ENCODE data around the gene KRT26. TPM values are rescaled to one million over a fixed set of nuclear protein-coding genes. Genes with fewer than 3 reads are reported as not detected.
"Not testable (repeated sequence)": the region's sequence is repeated elsewhere in the genome, so short reads cannot be mapped to it uniquely, and the experiment has no call there.

Gene KRT26
- total RNA-seq, 4 donors from 2014 or later = not detected

DNA sequence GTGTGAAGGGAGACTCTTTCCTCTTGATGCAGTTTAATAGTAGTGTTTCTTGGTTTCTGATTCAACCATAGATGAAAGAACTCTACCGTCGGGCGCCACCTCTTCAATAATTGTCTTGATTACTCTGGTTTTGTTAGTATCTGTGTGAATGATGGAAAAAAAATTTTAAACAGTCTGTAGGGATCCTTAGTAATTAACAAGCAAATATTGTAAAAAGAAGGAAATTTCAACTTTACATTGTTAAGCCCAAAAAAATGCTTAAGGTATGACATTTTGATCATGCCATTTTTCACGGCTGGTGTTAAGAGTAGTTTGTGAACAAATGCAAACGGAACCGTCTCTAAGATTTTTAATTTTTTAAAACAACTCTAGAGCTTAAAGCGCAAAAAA lies 46.3 kb upstream of the KRT26 start:
- Histone ChIP-seq H3K27me3 (no peaks in the 10 kb centered on the region), H3K9me3 (no peaks in the 10 kb centered on the region)
- WGBS, 2 donors (ENCODE audit: low coverage in 1 of 2) = 13 to 18% methylated on average over 7 of the region's 7 CpGs

DNA sequence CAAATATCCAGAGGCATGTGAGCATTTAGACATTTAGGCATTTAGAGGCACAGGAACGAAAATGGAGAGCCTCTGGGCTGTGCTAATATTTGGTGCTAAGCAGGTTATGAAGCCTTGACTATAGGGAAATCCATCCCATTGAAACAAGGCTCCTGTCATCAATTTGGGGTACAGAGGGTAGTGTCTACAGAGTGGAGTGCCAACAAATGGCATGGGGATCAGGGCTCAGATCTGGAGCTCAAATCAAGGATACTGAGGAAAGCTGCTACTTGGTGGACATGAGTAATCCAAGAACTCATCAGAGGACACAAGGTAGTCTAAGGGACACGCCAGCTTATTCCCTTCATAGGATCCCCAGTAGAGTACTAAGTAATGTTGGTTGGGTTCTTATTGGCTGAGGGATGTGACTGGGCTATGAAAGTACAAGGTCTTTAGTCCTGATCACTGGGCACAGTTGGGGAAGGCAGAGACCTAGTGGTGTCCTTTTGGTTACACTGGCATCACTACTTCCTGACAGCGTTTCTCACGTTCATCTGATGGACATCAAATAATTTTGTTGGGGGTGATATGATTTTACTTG lies 45.2 kb upstream of the KRT26 start:
- no peak for ATAC-seq
- Histone ChIP-seq H3K27ac (no peak overlapping the region), H3K36me3 (peaks cover 0 to 15% of the 10 kb centered on the region in 2 donors), H3K4me1 (peaks cover 0 to 24% (median 4%) of the 10 kb centered on the region in 3 donors), H3K4me3 (no peak overlapping the region), H3K9me3 (no peaks in the 10 kb centered on the region), H3K27me3 (peaks cover 9% of the 10 kb centered on the region)
- 94 to 100% methylated on average over 3 of the region's 4 CpGs for WGBS, 2 donors (ENCODE audit: low coverage in 1 of 2)
- TF ChIP-seq POLR2AphosphoS5 (IDR thresholded peaks at IDR 0.05) (no peak), POLR2A (IDR thresholded peaks at IDR 0.05) (no peak), EP300 (IDR thresholded peaks at IDR 0.05) (no peak)
- TF ChIP-seq, protein P1, sequence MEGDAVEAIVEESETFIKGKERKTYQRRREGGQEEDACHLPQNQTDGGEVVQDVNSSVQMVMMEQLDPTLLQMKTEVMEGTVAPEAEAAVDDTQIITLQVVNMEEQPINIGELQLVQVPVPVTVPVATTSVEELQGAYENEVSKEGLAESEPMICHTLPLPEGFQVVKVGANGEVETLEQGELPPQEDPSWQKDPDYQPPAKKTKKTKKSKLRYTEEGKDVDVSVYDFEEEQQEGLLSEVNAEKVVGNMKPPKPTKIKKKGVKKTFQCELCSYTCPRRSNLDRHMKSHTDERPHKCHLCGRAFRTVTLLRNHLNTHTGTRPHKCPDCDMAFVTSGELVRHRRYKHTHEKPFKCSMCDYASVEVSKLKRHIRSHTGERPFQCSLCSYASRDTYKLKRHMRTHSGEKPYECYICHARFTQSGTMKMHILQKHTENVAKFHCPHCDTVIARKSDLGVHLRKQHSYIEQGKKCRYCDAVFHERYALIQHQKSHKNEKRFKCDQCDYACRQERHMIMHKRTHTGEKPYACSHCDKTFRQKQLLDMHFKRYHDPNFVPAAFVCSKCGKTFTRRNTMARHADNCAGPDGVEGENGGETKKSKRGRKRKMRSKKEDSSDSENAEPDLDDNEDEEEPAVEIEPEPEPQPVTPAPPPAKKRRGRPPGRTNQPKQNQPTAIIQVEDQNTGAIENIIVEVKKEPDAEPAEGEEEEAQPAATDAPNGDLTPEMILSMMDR (IDR thresholded peaks at IDR 0.05) = no peak

More for the DNA sequence above, 46.3 kb upstream of the KRT26 start:
- TF ChIP-seq POLR2A (IDR thresholded peaks at IDR 0.05) (no peak), POLR2AphosphoS5 (IDR thresholded peaks at IDR 0.05) (no peak), EP300 (IDR thresholded peaks at IDR 0.05) (no peak)
- TF ChIP-seq, protein P1 (IDR thresholded peaks at IDR 0.05) = no peak
- peak overlapping the region; percentile 80 to 91 for H3K4me3 ChIP-seq
- peaks cover 0 to 20% of the 10 kb centered on the region in 2 donors for H3K36me3 ChIP-seq
- no peak for ATAC-seq
- H3K4me1 ChIP-seq = peaks cover 0 to 24% (median 4%) of the 10 kb centered on the region in 3 donors
- peak overlapping the region; percentile 87 to 92 (median 90) for H3K27ac ChIP-seq

DNA sequence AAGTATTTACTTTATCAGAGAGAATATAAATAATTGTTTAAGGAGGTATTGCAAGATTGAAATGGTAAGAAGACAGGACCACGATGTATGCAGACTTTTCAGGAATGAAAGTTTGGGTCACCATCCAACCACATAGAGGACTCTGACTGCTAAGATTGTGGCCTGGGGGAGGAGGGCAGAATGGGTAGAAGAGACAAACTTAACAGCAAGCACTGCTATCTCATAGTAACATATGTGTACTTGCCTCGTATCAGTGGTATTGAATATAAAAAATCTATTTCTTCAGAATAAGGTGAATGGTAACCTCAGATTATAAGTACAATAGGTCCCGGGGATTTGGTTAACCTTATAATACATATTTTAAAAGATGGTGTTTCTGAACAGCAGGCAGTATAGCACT lies 44.6 kb upstream of the KRT26 start:
- Histone ChIP-seq H3K27me3 (peaks cover 14% of the 10 kb centered on the region), H3K9me3 (no peaks in the 10 kb centered on the region), H3K4me1 (peaks cover 0 to 24% (median 4%) of the 10 kb centered on the region in 3 donors), H3K4me3 (no peak overlapping the region), H3K36me3 (peaks cover 0 to 11% of the 10 kb centered on the region in 2 donors), H3K27ac (no peak overlapping the region)
- ATAC-seq = no peak
- 93 to 100% methylated on average over 3 of the region's 3 CpGs for WGBS, 2 donors (ENCODE audit: low coverage in 1 of 2)
- TF ChIP-seq, protein P1 (IDR thresholded peaks at IDR 0.05) = no peak
- TF ChIP-seq EP300 (IDR thresholded peaks at IDR 0.05) (no peak), POLR2A (IDR thresholded peaks at IDR 0.05) (no peak), POLR2AphosphoS5 (IDR thresholded peaks at IDR 0.05) (no peak)

DNA sequence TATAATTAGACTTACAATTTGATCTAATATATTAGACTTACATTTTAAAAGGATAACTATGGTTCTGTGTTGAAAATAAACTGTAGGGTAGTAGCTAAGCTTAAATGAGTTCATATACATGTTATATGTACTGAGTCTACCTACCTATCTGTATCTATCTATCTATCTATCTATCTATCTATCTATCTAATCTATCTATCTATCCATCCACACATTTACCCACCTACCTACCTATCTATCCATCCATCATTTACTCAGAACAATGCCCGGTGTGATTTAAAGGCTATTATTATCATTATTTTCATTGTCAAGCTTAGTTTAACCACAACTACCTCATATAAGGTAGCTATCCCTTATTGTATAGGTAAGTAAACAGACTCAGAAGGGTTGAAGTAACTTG lies 43.4 kb upstream of the KRT26 start:
- Histone ChIP-seq H3K36me3 (peaks cover 0 to 11% of the 10 kb centered on the region in 2 donors), H3K27me3 (peaks cover 25% of the 10 kb centered on the region), H3K9me3 (no peaks in the 10 kb centered on the region), H3K4me3 (no peak overlapping the region), H3K27ac (no peak overlapping the region), H3K4me1 (peaks cover 0 to 23% (median 4%) of the 10 kb centered on the region in 3 donors)
- WGBS, 2 donors (ENCODE audit: low coverage in 1 of 2) = 89% methylated on average over 1 of the region's 1 CpG
- no peak for ATAC-seq
- TF ChIP-seq POLR2AphosphoS5 (IDR thresholded peaks at IDR 0.05) = no peak
- no peak for TF ChIP-seq POLR2A (IDR thresholded peaks at IDR 0.05)
- TF ChIP-seq EP300 (IDR thresholded peaks at IDR 0.05) = no peak
- TF ChIP-seq, protein P1 (IDR thresholded peaks at IDR 0.05) = no peak

DNA sequence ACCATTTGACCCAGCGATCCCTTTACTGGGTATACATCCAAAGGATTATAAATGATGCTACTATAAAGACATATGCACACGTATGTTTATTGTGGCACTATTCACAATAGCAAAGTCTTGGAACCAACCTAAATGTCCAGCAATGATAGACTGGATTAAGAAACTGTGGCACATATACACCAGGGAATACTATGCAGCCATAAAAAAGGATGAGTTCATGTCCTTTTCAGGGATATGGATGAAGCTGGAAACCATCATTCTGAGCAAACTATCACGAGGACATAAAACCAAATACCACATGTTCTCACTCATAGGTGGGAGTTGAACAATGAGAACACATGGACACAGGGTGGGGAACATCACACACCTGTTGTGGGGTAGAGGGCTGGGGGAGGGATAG lies 42.7 kb upstream of the KRT26 start:
- not testable (repeated sequence) for H3K9me3 ChIP-seq, ATAC-seq, H3K4me3 ChIP-seq, H3K27ac ChIP-seq
- Histone ChIP-seq H3K4me1 (peaks cover 0 to 16% (median 4%) of the 10 kb centered on the region in 3 donors), H3K27me3 (peaks cover 29% of the 10 kb centered on the region), H3K36me3 (peaks cover 0 to 11% of the 10 kb centered on the region in 2 donors)
- WGBS, 2 donors (ENCODE audit: low coverage in 1 of 2) = 44 to 78% methylated on average over 2 to 3 of the region's 3 CpGs
